Endothelial cell of umbilical vein (primary cell): ENCODE data around the gene EGR1.

Source experiments
- EZH2 ChIP-seq: IDR thresholded peaks from 2 replicates; pipeline ENCODE4 v1.6.1; 2012; ENCODE audit warnings: borderline replicate concordance, low read depth, mild to moderate bottlenecking, moderate library complexity, low read length, inconsistent platforms; ENCODE audit not compliant: severe bottlenecking
- GATA2 ChIP-seq: IDR thresholded peaks from 2 replicates; pipeline ENCODE4 v1.7.0; 2011; ENCODE audit warnings: low read depth, mild to moderate bottlenecking, moderate library complexity, mixed read lengths, low read length; ENCODE audit not compliant: insufficient read length, insufficient read depth
- JUN ChIP-seq: IDR thresholded peaks from 2 replicates; pipeline ENCODE4 v1.6.1; 2011; ENCODE audit warnings: borderline replicate concordance, low read depth; ENCODE audit not compliant: insufficient read length, insufficient read depth
- POLR2A ChIP-seq: IDR thresholded peaks from 2 replicates; pipeline ENCODE4 v1.6.1; 2012; ENCODE audit warnings: low read depth, mild to moderate bottlenecking, control low read depth, low read length
- POLR2AphosphoS5 ChIP-seq: IDR thresholded peaks from 2 replicates; pipeline ENCODE4 v1.6.1; 2012; ENCODE audit warnings: low read depth, mild to moderate bottlenecking, control low read depth, low read length, moderate library complexity; ENCODE audit not compliant: insufficient read depth
- TF ChIP-seq, protein P1 (sequence below), 2 donors: IDR thresholded peaks; 1 replicate in 1 of 2; 2 replicates in 1 of 2; pipeline ENCODE4 v1.5.1; 2011; ENCODE audit warnings: low read length in 2 of 2, mild to moderate bottlenecking in 2 of 2, moderate library complexity in 2 of 2, control low read depth in 1 of 2, inconsistent platforms in 1 of 2, low read depth in 1 of 2; ENCODE audit not compliant: insufficient read depth in 1 of 2; ENCODE audit errors: extremely low read depth in 1 of 2

- TF ChIP-seq GATA2 (no peak), POLR2A (no peak), JUN (no peak), POLR2AphosphoS5 (no peak), EZH2 (no peak)
- TF ChIP-seq, protein P1, sequence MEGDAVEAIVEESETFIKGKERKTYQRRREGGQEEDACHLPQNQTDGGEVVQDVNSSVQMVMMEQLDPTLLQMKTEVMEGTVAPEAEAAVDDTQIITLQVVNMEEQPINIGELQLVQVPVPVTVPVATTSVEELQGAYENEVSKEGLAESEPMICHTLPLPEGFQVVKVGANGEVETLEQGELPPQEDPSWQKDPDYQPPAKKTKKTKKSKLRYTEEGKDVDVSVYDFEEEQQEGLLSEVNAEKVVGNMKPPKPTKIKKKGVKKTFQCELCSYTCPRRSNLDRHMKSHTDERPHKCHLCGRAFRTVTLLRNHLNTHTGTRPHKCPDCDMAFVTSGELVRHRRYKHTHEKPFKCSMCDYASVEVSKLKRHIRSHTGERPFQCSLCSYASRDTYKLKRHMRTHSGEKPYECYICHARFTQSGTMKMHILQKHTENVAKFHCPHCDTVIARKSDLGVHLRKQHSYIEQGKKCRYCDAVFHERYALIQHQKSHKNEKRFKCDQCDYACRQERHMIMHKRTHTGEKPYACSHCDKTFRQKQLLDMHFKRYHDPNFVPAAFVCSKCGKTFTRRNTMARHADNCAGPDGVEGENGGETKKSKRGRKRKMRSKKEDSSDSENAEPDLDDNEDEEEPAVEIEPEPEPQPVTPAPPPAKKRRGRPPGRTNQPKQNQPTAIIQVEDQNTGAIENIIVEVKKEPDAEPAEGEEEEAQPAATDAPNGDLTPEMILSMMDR (IDR thresholded peaks at IDR 0.05; ENCODE audit: extremely low read depth in 1 of 2, insufficient read depth in 1 of 2, low read depth in 1 of 2, low read length in 2 of 2), result no peak
These were observed 11.6 kb downstream of the EGR1 start for GRCh38 chr5:138476918-138477317.
